Esophagus squamous epithelium (tissue), 4 donors: ENCODE results near the gene SPSB3.
A peak's percentile ranks its signal among the peaks of the same experiment; 100 is the strongest.

Source experiments
- POLR2A ChIP-seq, 4 donors: fragments of 450-650 bp; IDR thresholded peaks; one replicate each; pipeline ENCODE4 v1.6.1; 2017; ENCODE audit warnings: antibody characterized with exemption in 4 of 4, mild to moderate bottlenecking in 4 of 4, moderate library complexity in 3 of 4
- TF ChIP-seq, protein P1 (sequence below), 6 experiments: fragments of 450-650 bp in 4 of 6; fragments of 200-600 bp in 2 of 6; sonication (generic) in 2 of 6; IDR thresholded peaks; one replicate each; pipeline ENCODE4 v1.5.1; 2016 to 2019; ENCODE audit warnings: antibody characterized with exemption in 6 of 6, mild to moderate bottlenecking in 4 of 6, moderate library complexity in 4 of 6

DNA sequence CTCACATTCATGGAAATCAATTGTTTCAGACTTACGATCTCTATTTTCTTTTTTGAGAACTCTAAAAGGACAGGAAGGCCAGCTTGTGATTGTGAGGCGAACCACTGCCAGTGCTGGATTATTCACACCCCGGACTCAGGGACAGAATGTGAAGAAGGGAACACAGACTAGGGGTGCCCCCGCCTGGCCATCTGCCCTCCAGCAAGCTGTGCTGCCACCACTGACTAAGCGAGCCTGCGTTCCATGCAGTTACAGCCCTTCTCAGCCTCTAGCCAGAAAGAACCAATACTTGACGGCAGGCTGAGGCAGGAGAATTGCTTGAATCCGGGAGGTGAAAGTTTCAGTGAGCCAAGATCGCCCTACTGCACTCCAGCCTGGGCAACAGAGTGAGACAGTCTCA is 41.5 kb upstream of the SPSB3 start:
- TF ChIP-seq, protein P1, sequence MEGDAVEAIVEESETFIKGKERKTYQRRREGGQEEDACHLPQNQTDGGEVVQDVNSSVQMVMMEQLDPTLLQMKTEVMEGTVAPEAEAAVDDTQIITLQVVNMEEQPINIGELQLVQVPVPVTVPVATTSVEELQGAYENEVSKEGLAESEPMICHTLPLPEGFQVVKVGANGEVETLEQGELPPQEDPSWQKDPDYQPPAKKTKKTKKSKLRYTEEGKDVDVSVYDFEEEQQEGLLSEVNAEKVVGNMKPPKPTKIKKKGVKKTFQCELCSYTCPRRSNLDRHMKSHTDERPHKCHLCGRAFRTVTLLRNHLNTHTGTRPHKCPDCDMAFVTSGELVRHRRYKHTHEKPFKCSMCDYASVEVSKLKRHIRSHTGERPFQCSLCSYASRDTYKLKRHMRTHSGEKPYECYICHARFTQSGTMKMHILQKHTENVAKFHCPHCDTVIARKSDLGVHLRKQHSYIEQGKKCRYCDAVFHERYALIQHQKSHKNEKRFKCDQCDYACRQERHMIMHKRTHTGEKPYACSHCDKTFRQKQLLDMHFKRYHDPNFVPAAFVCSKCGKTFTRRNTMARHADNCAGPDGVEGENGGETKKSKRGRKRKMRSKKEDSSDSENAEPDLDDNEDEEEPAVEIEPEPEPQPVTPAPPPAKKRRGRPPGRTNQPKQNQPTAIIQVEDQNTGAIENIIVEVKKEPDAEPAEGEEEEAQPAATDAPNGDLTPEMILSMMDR (IDR thresholded peaks at IDR 0.05) = peak in 1 of 6 experiments; percentile 8
- no peak for TF ChIP-seq POLR2A (IDR thresholded peaks at IDR 0.05)
